Subcutaneous adipose tissue (tissue), 4 donors: ENCODE measurements around the gene CTNNAL1. TPM values are rescaled to one million over a fixed set of nuclear protein-coding genes. Genes with fewer than 3 reads are reported as not detected.

Experiments used
- CTCF ChIP-seq: fragments of 450-650 bp; IDR thresholded peaks from one replicate; pipeline ENCODE4 v1.5.1; 2016; ENCODE audit warnings: low read depth, mild to moderate bottlenecking, control low read depth, antibody characterized with exemption, moderate library complexity
- total RNA-seq, 4 donors: library from RNA; depleted of rRNA; stranded (reverse); fragments of >200 nt; gene quantifications; one replicate each; pipeline ENCODE4 v1.1.0, GENCODE V29; 2016

The CTNNAL1 gene
- 10 to 100 TPM; 24.5 to 58.5 (median 37.1) TPM for total RNA-seq

GRCh38 chr9:109012876-109013678, at the start of gene CTNNAL1:
Gene CTNNAL1, minus strand, starts transcription at chr9:109013499. Its CDS starts 57 bp downstream, at chr9:109013442.
- no peak for TF ChIP-seq CTCF

- TF ChIP-seq CTCF, result no peak
Observed at GRCh38 chr9:109062543-109062942, 49.2 kb upstream of the CTNNAL1 start.

GRCh38 chr9:109060191-109060590, 46.9 kb upstream of the CTNNAL1 start:
- no peak for TF ChIP-seq CTCF

GRCh38 chr9:109052416-109052815, 39.1 kb upstream of the CTNNAL1 start:
- TF ChIP-seq CTCF, result no peak

- no peak for TF ChIP-seq CTCF
Observed at GRCh38 chr9:109051733-109052132, 38.4 kb upstream of the CTNNAL1 start.

GRCh38 chr9:109050444-109050843, 37.1 kb upstream of the CTNNAL1 start:
- TF ChIP-seq CTCF, result no peak

GRCh38 chr9:109048822-109049221, 35.5 kb upstream of the CTNNAL1 start:
- no peak for TF ChIP-seq CTCF
